HCT116 (cell line): Measurements from ENCODE around the gene IGFALS.

Source experiments
- EZH2phosphoT487 ChIP-seq: fragments of 200-600 bp; IDR thresholded peaks from 2 replicates; pipeline ENCODE4 v1.6.1; 2018; ENCODE audit warnings: antibody characterized with exemption, borderline replicate concordance
- MAX ChIP-seq: IDR thresholded peaks from 2 replicates; pipeline ENCODE4 v1.6.1; 2012
- POLR2A ChIP-seq: IDR thresholded peaks from 2 replicates; pipeline ENCODE4 v1.7.0; 2011; ENCODE audit warnings: borderline replicate concordance; ENCODE audit not compliant: insufficient read depth, insufficient read length; ENCODE audit errors: extremely low read depth
- POLR2AphosphoS5 ChIP-seq: IDR thresholded peaks from 2 replicates; pipeline ENCODE4 v1.6.1; 2011; ENCODE audit warnings: mild to moderate bottlenecking, low read depth, low read length, moderate library complexity
- RAD21 ChIP-seq: IDR thresholded peaks from 2 replicates; pipeline ENCODE4 v1.6.1; 2012; ENCODE audit warnings: low read depth, mild to moderate bottlenecking
- SIN3A ChIP-seq: IDR thresholded peaks from 2 replicates; pipeline ENCODE4 v1.6.1; 2012; ENCODE audit warnings: low read depth
- SP1 ChIP-seq: IDR thresholded peaks from 2 replicates; pipeline ENCODE4 v1.6.1; 2012; ENCODE audit warnings: low read depth
- SRF ChIP-seq: IDR thresholded peaks from 2 replicates; pipeline ENCODE4 v1.6.1; 2012; ENCODE audit warnings: low read depth
- TCF7L2 ChIP-seq: IDR thresholded peaks from 2 replicates; pipeline ENCODE4 v1.7.0; 2011; ENCODE audit warnings: borderline replicate concordance, inconsistent platforms; ENCODE audit not compliant: insufficient read depth, insufficient read length; ENCODE audit errors: extremely low read depth
- YY1 ChIP-seq: IDR thresholded peaks from 2 replicates; pipeline ENCODE4 v1.6.1; 2011; ENCODE audit warnings: low read length, low read depth, moderate library complexity, mild to moderate bottlenecking; ENCODE audit not compliant: insufficient replicate concordance; ENCODE audit errors: extremely low read depth
- TF ChIP-seq, protein P1 (sequence below), 3 experiments: fragments of 200-600 bp in 1 of 3; sonication (generic) in 1 of 3; IDR thresholded peaks in 2 of 3; conservative IDR thresholded peaks in 1 of 3; 2 replicates each; pipeline ENCODE4 v1.5.1; 2012 to 2017; ENCODE audit warnings: low read depth in 2 of 3, low read length in 2 of 3, antibody characterized with exemption in 1 of 3, borderline replicate concordance in 1 of 3, control low read depth in 1 of 3, mild to moderate bottlenecking in 1 of 3, mixed read lengths in 1 of 3, mixed run types in 1 of 3, moderate library complexity in 1 of 3; ENCODE audit not compliant: insufficient read depth in 1 of 3
- TF ChIP-seq, protein P2 (sequence below): IDR thresholded peaks from 2 replicates; pipeline ENCODE4 v1.6.1; 2012; ENCODE audit warnings: low read depth

DNA sequence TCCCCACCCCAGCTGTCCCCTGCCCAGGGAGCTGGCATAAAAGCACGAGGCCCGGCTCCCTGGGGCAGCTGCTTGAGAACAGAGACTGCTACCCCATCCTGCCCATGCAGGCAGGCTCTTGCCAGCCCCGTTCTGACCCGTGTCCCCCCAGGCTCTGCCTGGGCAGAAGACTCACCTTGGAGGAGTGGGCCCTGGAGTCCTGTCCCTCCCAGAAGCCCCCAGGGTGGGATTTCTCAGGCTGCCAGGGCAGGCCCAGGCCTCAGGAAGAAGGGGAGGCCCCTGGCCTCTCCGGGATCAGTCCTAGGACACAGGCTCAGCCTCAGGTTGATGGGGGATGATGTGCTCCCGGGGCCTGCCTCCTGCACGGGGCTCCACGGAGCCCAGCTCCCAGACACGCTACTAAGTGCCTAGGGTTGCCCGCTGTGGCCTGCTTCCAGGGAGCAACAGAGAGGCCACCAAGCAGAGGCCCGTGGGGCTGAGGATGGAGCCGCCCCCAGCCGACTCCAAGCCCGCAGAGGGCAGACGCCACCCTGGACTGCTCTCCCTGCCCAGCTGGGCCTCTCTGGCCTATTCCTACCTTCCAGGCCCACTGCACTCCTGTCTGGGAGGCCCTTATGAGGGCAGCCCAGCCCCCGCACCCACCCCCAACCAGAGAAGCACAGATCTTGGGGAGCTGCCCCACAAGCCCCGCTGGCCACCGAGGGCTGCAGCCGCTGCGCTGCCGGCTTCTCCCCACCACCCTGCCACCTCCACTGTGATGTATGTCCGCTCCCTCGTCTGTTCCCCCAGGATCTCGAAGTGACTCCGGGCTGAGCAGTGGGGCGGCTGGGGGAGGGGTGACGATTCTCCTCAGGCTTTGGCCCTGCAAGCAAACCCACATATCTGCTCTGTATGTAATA is 23.9 kb downstream of the IGFALS start:
- TF ChIP-seq, protein P1, sequence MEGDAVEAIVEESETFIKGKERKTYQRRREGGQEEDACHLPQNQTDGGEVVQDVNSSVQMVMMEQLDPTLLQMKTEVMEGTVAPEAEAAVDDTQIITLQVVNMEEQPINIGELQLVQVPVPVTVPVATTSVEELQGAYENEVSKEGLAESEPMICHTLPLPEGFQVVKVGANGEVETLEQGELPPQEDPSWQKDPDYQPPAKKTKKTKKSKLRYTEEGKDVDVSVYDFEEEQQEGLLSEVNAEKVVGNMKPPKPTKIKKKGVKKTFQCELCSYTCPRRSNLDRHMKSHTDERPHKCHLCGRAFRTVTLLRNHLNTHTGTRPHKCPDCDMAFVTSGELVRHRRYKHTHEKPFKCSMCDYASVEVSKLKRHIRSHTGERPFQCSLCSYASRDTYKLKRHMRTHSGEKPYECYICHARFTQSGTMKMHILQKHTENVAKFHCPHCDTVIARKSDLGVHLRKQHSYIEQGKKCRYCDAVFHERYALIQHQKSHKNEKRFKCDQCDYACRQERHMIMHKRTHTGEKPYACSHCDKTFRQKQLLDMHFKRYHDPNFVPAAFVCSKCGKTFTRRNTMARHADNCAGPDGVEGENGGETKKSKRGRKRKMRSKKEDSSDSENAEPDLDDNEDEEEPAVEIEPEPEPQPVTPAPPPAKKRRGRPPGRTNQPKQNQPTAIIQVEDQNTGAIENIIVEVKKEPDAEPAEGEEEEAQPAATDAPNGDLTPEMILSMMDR (IDR thresholded peaks at IDR 0.05 in 2 of 3, conservative IDR thresholded peaks at IDR 0.05 in 1 of 3; ENCODE audit: borderline replicate concordance in 1 of 3, insufficient read depth in 1 of 3, low read depth in 2 of 3, low read length in 2 of 3) = no peak
- TF ChIP-seq EZH2phosphoT487 (no peak), MAX (no peak), POLR2AphosphoS5 (peak; percentile 46), SIN3A (no peak), YY1 (no peak), POLR2A (no peak), SRF (no peak), RAD21 (no peak), SP1 (no peak), TCF7L2 (no peak)
- TF ChIP-seq, protein P2, sequence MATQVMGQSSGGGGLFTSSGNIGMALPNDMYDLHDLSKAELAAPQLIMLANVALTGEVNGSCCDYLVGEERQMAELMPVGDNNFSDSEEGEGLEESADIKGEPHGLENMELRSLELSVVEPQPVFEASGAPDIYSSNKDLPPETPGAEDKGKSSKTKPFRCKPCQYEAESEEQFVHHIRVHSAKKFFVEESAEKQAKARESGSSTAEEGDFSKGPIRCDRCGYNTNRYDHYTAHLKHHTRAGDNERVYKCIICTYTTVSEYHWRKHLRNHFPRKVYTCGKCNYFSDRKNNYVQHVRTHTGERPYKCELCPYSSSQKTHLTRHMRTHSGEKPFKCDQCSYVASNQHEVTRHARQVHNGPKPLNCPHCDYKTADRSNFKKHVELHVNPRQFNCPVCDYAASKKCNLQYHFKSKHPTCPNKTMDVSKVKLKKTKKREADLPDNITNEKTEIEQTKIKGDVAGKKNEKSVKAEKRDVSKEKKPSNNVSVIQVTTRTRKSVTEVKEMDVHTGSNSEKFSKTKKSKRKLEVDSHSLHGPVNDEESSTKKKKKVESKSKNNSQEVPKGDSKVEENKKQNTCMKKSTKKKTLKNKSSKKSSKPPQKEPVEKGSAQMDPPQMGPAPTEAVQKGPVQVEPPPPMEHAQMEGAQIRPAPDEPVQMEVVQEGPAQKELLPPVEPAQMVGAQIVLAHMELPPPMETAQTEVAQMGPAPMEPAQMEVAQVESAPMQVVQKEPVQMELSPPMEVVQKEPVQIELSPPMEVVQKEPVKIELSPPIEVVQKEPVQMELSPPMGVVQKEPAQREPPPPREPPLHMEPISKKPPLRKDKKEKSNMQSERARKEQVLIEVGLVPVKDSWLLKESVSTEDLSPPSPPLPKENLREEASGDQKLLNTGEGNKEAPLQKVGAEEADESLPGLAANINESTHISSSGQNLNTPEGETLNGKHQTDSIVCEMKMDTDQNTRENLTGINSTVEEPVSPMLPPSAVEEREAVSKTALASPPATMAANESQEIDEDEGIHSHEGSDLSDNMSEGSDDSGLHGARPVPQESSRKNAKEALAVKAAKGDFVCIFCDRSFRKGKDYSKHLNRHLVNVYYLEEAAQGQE = no peak
